Left lung (tissue), 10 donors: ENCODE data around the gene DOCK10. TPM values are rescaled to one million over a fixed set of nuclear protein-coding genes. Genes with fewer than 3 reads are reported as not detected.
A peak's percentile ranks its signal among the peaks of the same experiment; 100 is the strongest.

Experiments
- ATAC-seq: fragments of 200-7000 bp; cut with Tn5 transposase; one replicate; pipeline ENCODE4 v1.9.1; 2020; ENCODE audit warnings: moderate library complexity
- DNase-seq, 4 donors: peaks; one replicate each; pipeline ENCODE4 v3.0.0-alpha.2; 2013 to 2020
- H3K27ac ChIP-seq, 2 donors: fragments of 200-600 bp; sonication (generic) in 1 of 2; one replicate each; pipeline versions ENCODE4 v1.5.0 to v1.8.0; 2020 to 2021
- H3K27me3 ChIP-seq, 2 donors: fragments of 200-600 bp; sonication (generic) in 1 of 2; one replicate each; pipeline versions ENCODE4 v1.5.0 to v1.8.0; 2020 to 2021
- H3K36me3 ChIP-seq, 2 donors: fragments of 200-600 bp; sonication (generic) in 1 of 2; one replicate each; pipeline versions ENCODE4 v1.5.0 to v1.8.0; 2020 to 2021
- H3K4me1 ChIP-seq, 2 donors: fragments of 200-600 bp; one replicate each; pipeline ENCODE4 v1.8.0; 2021
- H3K4me3 ChIP-seq, 2 donors: fragments of 200-600 bp; sonication (generic) in 1 of 2; one replicate each; pipeline versions ENCODE4 v1.5.0 to v1.8.0; 2020 to 2021; ENCODE audit warnings: mild to moderate bottlenecking in 1 of 2
- H3K9me3 ChIP-seq, 2 donors: fragments of 200-600 bp; sonication (generic) in 1 of 2; one replicate each; pipeline versions ENCODE4 v1.5.0 to v1.8.0; 2020 to 2021
- CTCF ChIP-seq, 2 donors: fragments of 200-600 bp; sonication (generic) in 1 of 2; IDR thresholded peaks; one replicate each; pipeline versions ENCODE4 v1.5.0 to v1.8.0; 2021; ENCODE audit warnings: antibody characterized with exemption in 2 of 2
- intact Hi-C, 2 donors: fragments of 100-400 bp; cut with DNase I; formaldehyde crosslinking; loops; one replicate each; pipeline versions ENCODE4 v1.11.2 to v1.14.2; 2022
- polyA plus RNA-seq, 6 donors: library from polyadenylated mRNA; unstranded; fragments of 120-200 nt; gene quantifications; one replicate each; pipeline ENCODE4 v1.2.1, GENCODE V29; 2013; ENCODE audit not compliant: insufficient read length in 6 of 6
- total RNA-seq, 2 donors: library from RNA; stranded (reverse); fragmentation: NEBNext Ultra II Directional; extraction: Animal tissue kit (Norgen Biotek cat#: 25700); gene quantifications; one replicate each; pipeline ENCODE4 v1.2.1, GENCODE V29; 2021
- donor health status: DM: no; HTN: yes; CAD: no.
- donor health status: DM: no; HTN: no; CAD: no.

The DOCK10 gene
- total and polyA plus RNA-seq, 8 donors = 17.8 to 55.9 (median 45.6) TPM

GRCh38 chr2:224894356-224894755 is 147.9 kb downstream of the DOCK10 start:
- ATAC-seq = peak; percentile 45
- DNase-seq = no peak
- peak overlapping the region in 1 of 2 donors; percentile 80 for H3K27ac ChIP-seq
- no peak overlapping the region for H3K4me3 ChIP-seq
- H3K9me3 ChIP-seq = no peaks in the 10 kb centered on the region
- H3K36me3 ChIP-seq = no peaks in the 10 kb centered on the region
- no peaks in the 10 kb centered on the region for H3K27me3 ChIP-seq
- H3K4me1 ChIP-seq = peaks cover 0 to 38% of the 10 kb centered on the region in 2 donors
- intact Hi-C loops = no loop called here
- TF ChIP-seq CTCF (IDR thresholded peaks at IDR 0.05) = no peak

- intact Hi-C loops = no loop called here
- no peak overlapping the region for H3K4me3 ChIP-seq
- no peaks in the 10 kb centered on the region for H3K36me3 ChIP-seq
- H3K9me3 ChIP-seq = no peaks in the 10 kb centered on the region
- no peaks in the 10 kb centered on the region for H3K27me3 ChIP-seq
- peak overlapping the region in 1 of 2 donors; percentile 80 for H3K27ac ChIP-seq
- no peak for DNase-seq
- TF ChIP-seq CTCF (IDR thresholded peaks at IDR 0.05) = no peak
- peaks cover 0 to 38% of the 10 kb centered on the region in 2 donors for H3K4me1 ChIP-seq
- no peak for ATAC-seq
Observed at GRCh38 chr2:224893848-224894247, 148.4 kb downstream of the DOCK10 start.

GRCh38 chr2:224892574-224893204 is 149.6 kb downstream of the DOCK10 start:
- TF ChIP-seq CTCF (IDR thresholded peaks at IDR 0.05) = no peak
- ATAC-seq (peak; percentile 77), DNase-seq (peak in 1 of 4 donors; percentile 41)
- H3K36me3 ChIP-seq = no peaks in the 10 kb centered on the region
- H3K27me3 ChIP-seq = no peaks in the 10 kb centered on the region
- H3K4me3 ChIP-seq = no peak overlapping the region
- intact Hi-C loops = no loop called here
- peaks cover 0 to 38% of the 10 kb centered on the region in 2 donors for H3K4me1 ChIP-seq
- H3K9me3 ChIP-seq = no peaks in the 10 kb centered on the region
- peak overlapping the region in 1 of 2 donors; percentile 80 for H3K27ac ChIP-seq

GRCh38 chr2:224890372-224890771 is 151.9 kb downstream of the DOCK10 start:
- DNase-seq (no peak), ATAC-seq (no peak)
- H3K4me1 ChIP-seq = peaks cover 0 to 49% of the 10 kb centered on the region in 2 donors
- intact Hi-C loops = no loop called here
- no peaks in the 10 kb centered on the region for H3K36me3 ChIP-seq
- H3K9me3 ChIP-seq = no peaks in the 10 kb centered on the region
- no peak overlapping the region for H3K27ac ChIP-seq
- no peaks in the 10 kb centered on the region for H3K27me3 ChIP-seq
- no peak overlapping the region for H3K4me3 ChIP-seq
- TF ChIP-seq CTCF (IDR thresholded peaks at IDR 0.05) = no peak

- no peak for DNase-seq
- Histone ChIP-seq H3K27me3 (no peaks in the 10 kb centered on the region), H3K4me1 (peaks cover 0 to 54% of the 10 kb centered on the region in 2 donors), H3K9me3 (no peaks in the 10 kb centered on the region), H3K4me3 (no peak overlapping the region), H3K27ac (no peak overlapping the region), H3K36me3 (no peaks in the 10 kb centered on the region)
- intact Hi-C loops = no loop called here
- ATAC-seq = no peak
- no peak for TF ChIP-seq CTCF (IDR thresholded peaks at IDR 0.05)
Observed at GRCh38 chr2:224887141-224887540, 155.1 kb downstream of the DOCK10 start.
